B cell (primary cell): ENCODE measurements around the gene GGTA1. TPM values are rescaled to one million over a fixed set of nuclear protein-coding genes. Genes with fewer than 3 reads are reported as not detected.

ENCODE experiments used
- ATAC-seq: fragments of 200-7000 bp; cut with Tn5 transposase; one replicate; pipeline ENCODE4 v1.10.0; 2021; ENCODE audit warnings: low read depth, mild to moderate bottlenecking, moderate number of reproducible peaks, moderate library complexity
- CTCF ChIA-PET: fragments of 350-600 bp; sonication (Branson Sonifier 250); formaldehyde crosslinking; loops from one replicate; lab custom pipeline; 2021; ENCODE audit warnings: antibody characterized with exemption, inconsistent platforms; lab: Charles Lee
- POLR2A ChIA-PET: fragments of 350-600 bp; sonication (Branson Sonifier 250); formaldehyde crosslinking; loops from one replicate; lab custom pipeline; 2021; ENCODE audit warnings: antibody characterized with exemption; lab: Charles Lee
- DNase-seq: peaks from one replicate; pipeline ENCODE4 v3.0.0; 2013
- H2AFZ ChIP-seq: 2 replicates; pipeline ENCODE4 v1.6.1; 2012; ENCODE audit warnings: mild to moderate bottlenecking, low read depth, low read length; ENCODE audit not compliant: insufficient read depth, poor library complexity, severe bottlenecking
- H3K27ac ChIP-seq, 2 donors: 1 replicate in 1 of 2; 2 replicates in 1 of 2; pipeline ENCODE4 v1.5.1; 2012 to 2013; ENCODE audit warnings: low read length in 2 of 2, mild to moderate bottlenecking in 2 of 2, moderate library complexity in 1 of 2
- H3K27me3 ChIP-seq, 4 experiments: fragments of 200-600 bp in 1 of 4; sonication (generic) in 1 of 4; replicated peaks in 1 of 4; 1 replicate in 2 of 4; 2 replicates in 2 of 4; pipeline versions ENCODE4 v1.6.1 to v1.7.0; 2013 to 2016; ENCODE audit warnings: low read length in 3 of 4, mild to moderate bottlenecking in 2 of 4, mixed read lengths in 1 of 4, moderate library complexity in 1 of 4; ENCODE audit not compliant: insufficient read depth in 4 of 4, control insufficient read depth in 3 of 4; ENCODE audit errors: control extremely low read depth in 1 of 4
- H3K36me3 ChIP-seq, 2 experiments: replicated peaks in 1 of 2; 1 replicate in 1 of 2; 2 replicates in 1 of 2; pipeline versions ENCODE4 v1.6.1 to v1.7.1; 2013; ENCODE audit warnings: low read length in 1 of 2; ENCODE audit not compliant: insufficient read depth in 2 of 2, control insufficient read depth in 1 of 2; ENCODE audit errors: control extremely low read depth in 1 of 2, extremely low read depth in 1 of 2
- H3K4me1 ChIP-seq, 2 donors: fragments of 200-600 bp in 1 of 2; sonication (generic) in 1 of 2; 1 replicate in 1 of 2; 2 replicates in 1 of 2; pipeline versions ENCODE4 v1.5.1 to v1.6.1; 2013 to 2017; ENCODE audit warnings: low read length in 2 of 2; ENCODE audit not compliant: control insufficient read depth in 2 of 2, insufficient read depth in 2 of 2
- H3K4me2 ChIP-seq: replicated peaks from 2 replicates; pipeline ENCODE3; 2012; ENCODE audit warnings: mild to moderate bottlenecking, low read depth, low read length; ENCODE audit not compliant: poor library complexity, severe bottlenecking
- H3K4me3 ChIP-seq, 5 experiments: fragments of 200-600 bp in 1 of 5; sonication (generic) in 1 of 5; 1 replicate in 3 of 5; 2 replicates in 2 of 5; pipeline versions ENCODE4 v1.5.1 to v1.7.0; 2011 to 2016; ENCODE audit warnings: low read length in 4 of 5, mild to moderate bottlenecking in 4 of 5, low read depth in 2 of 5, control low read depth in 1 of 5, moderate library complexity in 1 of 5; ENCODE audit not compliant: insufficient read depth in 1 of 5; ENCODE audit errors: control extremely low read depth in 1 of 5, extremely low read depth in 1 of 5
- H3K79me2 ChIP-seq: fragments of 200-600 bp; sonication (generic); one replicate; pipeline ENCODE4 v1.6.0; 2016; ENCODE audit warnings: low read length; ENCODE audit not compliant: control insufficient read depth, insufficient read depth
- H3K9ac ChIP-seq: fragments of 200-600 bp; sonication (generic); 2 replicates; pipeline ENCODE4 v1.6.1; 2017; ENCODE audit warnings: mild to moderate bottlenecking, low read length, moderate library complexity
- H3K9me3 ChIP-seq, 3 donors: one replicate each; pipeline versions ENCODE4 v1.6.1 to v1.7.1; 2013; ENCODE audit warnings: low read length in 2 of 3; ENCODE audit not compliant: control insufficient read depth in 2 of 3, insufficient read depth in 1 of 3; ENCODE audit errors: control extremely low read depth in 1 of 3
- H4K20me1 ChIP-seq: 2 replicates; pipeline ENCODE4 v1.6.0; 2012; ENCODE audit warnings: mild to moderate bottlenecking, low read length; ENCODE audit not compliant: insufficient read depth, control insufficient read depth, poor library complexity, severe bottlenecking
- H3K27ac Mint-ChIP-seq: one replicate; pipeline ENCODE4 v1.8.0; 2021; ENCODE audit warnings: mixed read lengths
- H3K27me3 Mint-ChIP-seq: one replicate; pipeline ENCODE4 v1.8.0; 2021; ENCODE audit warnings: mixed read lengths
- H3K4me1 Mint-ChIP-seq: one replicate; pipeline ENCODE4 v1.8.0; 2021; ENCODE audit warnings: mixed read lengths
- H3K4me3 Mint-ChIP-seq: one replicate; pipeline ENCODE4 v1.8.0; 2021; ENCODE audit warnings: mixed read lengths
- H3K9me3 Mint-ChIP-seq: one replicate; pipeline ENCODE4 v1.8.0; 2022; ENCODE audit warnings: mixed read lengths; ENCODE audit not compliant: insufficient read depth
- EZH2 ChIP-seq: IDR thresholded peaks from 2 replicates; pipeline ENCODE4 v1.6.1; 2012; ENCODE audit warnings: borderline replicate concordance, low read depth, mild to moderate bottlenecking, moderate library complexity, low read length; ENCODE audit not compliant: insufficient read depth, poor library complexity, severe bottlenecking
- WGBS: methylation state at CpG from one replicate; pipeline ENCODE4 v1.1.5; 2013; ENCODE audit warnings: missing lambda C conversion rate; ENCODE audit not compliant: insufficient coverage; 5-methylcytosine and 5-hydroxymethylcytosine counted together
- intact Hi-C: fragments of 100-400 bp; cut with micrococcal nuclease; formaldehyde crosslinking; loops from one replicate; pipeline ENCODE4 v1.10.0; 2022
- polyA plus RNA-seq: library from polyadenylated mRNA; depleted of rRNA; stranded (reverse); fragments of >200 nt; gene quantifications from 2 replicates; pipeline ENCODE4 v1.2.3, GENCODE V29; 2012
- total RNA-seq, 2 donors: library from RNA; stranded (reverse); fragments of 120-200 nt in 1 of 2; gene quantifications; 1 replicate in 1 of 2; 2 replicates in 1 of 2; pipeline versions ENCODE4 v1.2.3 to v1.2.4, GENCODE V29; 2013 to 2022
- TF ChIP-seq, protein P1 (sequence below): fragments of 200-600 bp; IDR thresholded peaks from one replicate; pipeline ENCODE4 v1.8.0; 2022; ENCODE audit warnings: antibody characterized with exemption, mild to moderate bottlenecking

GGTA1 gene
- total and polyA plus RNA-seq, 2 donors (not counting 1 experiment from before 2014, with no cell fraction given): not detected

GRCh38 chr9:121485623-121486022, 14.0 kb downstream of the GGTA1 start:
- Histone ChIP-seq H3K9ac (peak overlapping the region; percentile 12), H4K20me1 (no peaks in the 10 kb centered on the region), H3K4me3 (no peak overlapping the region), H3K27me3 (no peaks in the 10 kb centered on the region), H3K9me3 (no peaks in the 10 kb centered on the region), H3K36me3 (no peaks in the 10 kb centered on the region), H2AFZ (no peak overlapping the region), H3K4me2 (peak overlapping the region; percentile 63), H3K27ac (peak overlapping the region; percentile 6 to 48), H3K4me1 (peaks cover 29 to 34% of the 10 kb centered on the region in 2 donors), H3K79me2 (no peaks in the 10 kb centered on the region)
- ATAC-seq: peak; percentile 67
- peak; percentile 60 for DNase-seq
- H3K27me3 Mint-ChIP-seq: no peaks in the 10 kb centered on the region
- no peaks in the 10 kb centered on the region for H3K9me3 Mint-ChIP-seq
- CTCF ChIA-PET: interaction anchor here (0.9 to 1.6 kb wide), 2 partner anchors 12 to 25 kb away, joined by 3 to 5 read pairs; no protein-coding TSS in a partner anchor
- POLR2A ChIA-PET: interaction anchor here (0.6 kb wide), 1 partner anchor 1854 kb away, joined by 3 read pairs; no protein-coding TSS in a partner anchor
- WGBS: 60% methylated on average over 2 of the region's 4 CpGs
- intact Hi-C loops: no loop called here
- peaks cover 40% of the 10 kb centered on the region for H3K4me1 Mint-ChIP-seq
- peak overlapping the region; percentile 84 for H3K27ac Mint-ChIP-seq
- TF ChIP-seq, protein P1, sequence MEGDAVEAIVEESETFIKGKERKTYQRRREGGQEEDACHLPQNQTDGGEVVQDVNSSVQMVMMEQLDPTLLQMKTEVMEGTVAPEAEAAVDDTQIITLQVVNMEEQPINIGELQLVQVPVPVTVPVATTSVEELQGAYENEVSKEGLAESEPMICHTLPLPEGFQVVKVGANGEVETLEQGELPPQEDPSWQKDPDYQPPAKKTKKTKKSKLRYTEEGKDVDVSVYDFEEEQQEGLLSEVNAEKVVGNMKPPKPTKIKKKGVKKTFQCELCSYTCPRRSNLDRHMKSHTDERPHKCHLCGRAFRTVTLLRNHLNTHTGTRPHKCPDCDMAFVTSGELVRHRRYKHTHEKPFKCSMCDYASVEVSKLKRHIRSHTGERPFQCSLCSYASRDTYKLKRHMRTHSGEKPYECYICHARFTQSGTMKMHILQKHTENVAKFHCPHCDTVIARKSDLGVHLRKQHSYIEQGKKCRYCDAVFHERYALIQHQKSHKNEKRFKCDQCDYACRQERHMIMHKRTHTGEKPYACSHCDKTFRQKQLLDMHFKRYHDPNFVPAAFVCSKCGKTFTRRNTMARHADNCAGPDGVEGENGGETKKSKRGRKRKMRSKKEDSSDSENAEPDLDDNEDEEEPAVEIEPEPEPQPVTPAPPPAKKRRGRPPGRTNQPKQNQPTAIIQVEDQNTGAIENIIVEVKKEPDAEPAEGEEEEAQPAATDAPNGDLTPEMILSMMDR: no peak
- TF ChIP-seq EZH2: no peak
- peak overlapping the region; percentile 75 for H3K4me3 Mint-ChIP-seq

GRCh38 chr9:121484651-121485446, 14.8 kb downstream of the GGTA1 start:
- no peaks in the 10 kb centered on the region for H3K27me3 Mint-ChIP-seq
- no peaks in the 10 kb centered on the region for H4K20me1 ChIP-seq
- peak overlapping the region; percentile 40 for H2AFZ ChIP-seq
- POLR2A ChIA-PET: interaction anchor here (0.6 kb wide), 1 partner anchor 1854 kb away, joined by 3 read pairs; no protein-coding TSS in a partner anchor
- TF ChIP-seq, protein P1: no peak
- TF ChIP-seq EZH2: no peak
- H3K27ac Mint-ChIP-seq: peak overlapping the region; percentile 84
- no peaks in the 10 kb centered on the region for H3K9me3 ChIP-seq
- WGBS: 82% methylated on average over 7 of the region's 11 CpGs
- H3K4me3 ChIP-seq: no peak overlapping the region
- no peaks in the 10 kb centered on the region for H3K27me3 ChIP-seq
- CTCF ChIA-PET: interaction anchor here (0.9 to 1.6 kb wide), 3 partner anchors 13 to 26 kb away, joined by 3 to 5 read pairs (median 5); no protein-coding TSS in a partner anchor
- H3K9ac ChIP-seq: no peak overlapping the region
- H3K27ac ChIP-seq: peak overlapping the region; percentile 49 to 53
- H3K4me2 ChIP-seq: peak overlapping the region; percentile 63
- H3K4me1 ChIP-seq: peaks cover 29 to 34% of the 10 kb centered on the region in 2 donors
- H3K79me2 ChIP-seq: no peaks in the 10 kb centered on the region
- peak; percentile 17 for ATAC-seq
- peak overlapping the region; percentile 75 for H3K4me3 Mint-ChIP-seq
- no peaks in the 10 kb centered on the region for H3K9me3 Mint-ChIP-seq
- H3K36me3 ChIP-seq: no peaks in the 10 kb centered on the region
- peaks cover 40% of the 10 kb centered on the region for H3K4me1 Mint-ChIP-seq
- DNase-seq: peak; percentile 9
- intact Hi-C loops: no loop called here
